Putamen (tissue), 1 donor: ENCODE measurements around the gene PARP12.

Source experiments
- DNase-seq: peaks from one replicate; pipeline ENCODE4 v3.0.0-alpha.2; 2016; ENCODE audit warnings: low spot score

Gene PARP12

DNA sequence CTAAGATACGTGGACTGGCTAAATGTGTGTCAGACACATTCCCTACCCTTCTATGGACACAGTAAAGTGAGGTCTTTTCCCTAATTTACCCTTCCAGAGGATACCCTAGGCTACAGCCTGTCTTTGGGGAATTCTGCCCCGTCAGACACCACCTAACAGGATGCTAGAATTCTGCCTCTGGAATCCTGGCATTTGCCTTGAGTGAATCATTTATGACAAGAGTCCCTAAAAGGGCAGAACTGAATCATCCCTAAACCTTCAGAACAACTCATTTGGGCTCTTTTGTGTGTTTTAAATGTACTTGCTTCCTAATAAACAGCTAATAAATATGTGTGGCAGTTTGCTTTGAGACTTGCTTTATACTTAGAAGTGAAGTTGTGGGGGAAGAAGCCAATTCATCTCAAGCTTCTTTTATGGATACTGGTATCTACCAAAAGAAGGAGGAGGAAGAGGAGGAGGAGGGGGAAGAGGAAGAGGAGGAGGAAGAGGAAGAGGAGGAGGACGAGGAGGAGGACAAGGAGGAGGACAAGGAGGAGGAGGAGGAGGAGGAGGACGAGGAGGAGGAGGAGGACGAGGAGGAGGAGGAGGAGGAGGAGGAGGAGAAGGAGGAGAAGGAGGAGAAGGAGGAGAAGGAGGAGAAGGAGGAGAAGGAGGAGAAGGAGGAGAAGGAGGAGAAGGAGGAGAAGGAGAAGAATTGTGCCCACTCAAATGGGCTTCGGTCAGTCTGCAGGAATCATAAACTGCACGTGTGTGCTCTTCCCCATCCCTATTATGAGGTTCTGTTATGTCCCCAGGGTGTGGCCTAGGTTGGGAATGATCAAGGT, 27.1 kb downstream of the PARP12 start:
- DNase-seq = no peak

DNA sequence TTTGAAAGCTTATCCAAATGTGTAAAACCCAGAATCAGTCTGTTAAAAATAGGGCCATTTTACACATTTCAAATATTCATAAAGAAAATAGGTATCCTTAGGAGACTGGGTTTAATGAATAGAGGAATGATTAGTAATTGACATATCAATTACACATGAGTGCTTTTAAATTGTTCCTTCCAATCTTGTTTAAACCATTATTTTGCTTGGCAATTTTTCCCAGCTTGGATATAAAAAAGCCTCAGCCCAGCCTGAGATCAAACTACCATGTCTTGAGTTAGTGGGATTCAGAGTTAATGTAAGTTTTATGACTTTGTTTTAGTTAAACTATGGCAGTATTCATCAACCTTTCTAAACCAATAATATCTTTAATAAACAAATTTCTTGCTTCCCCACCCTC, 28.3 kb downstream of the PARP12 start:
- DNase-seq = no peak

DNA sequence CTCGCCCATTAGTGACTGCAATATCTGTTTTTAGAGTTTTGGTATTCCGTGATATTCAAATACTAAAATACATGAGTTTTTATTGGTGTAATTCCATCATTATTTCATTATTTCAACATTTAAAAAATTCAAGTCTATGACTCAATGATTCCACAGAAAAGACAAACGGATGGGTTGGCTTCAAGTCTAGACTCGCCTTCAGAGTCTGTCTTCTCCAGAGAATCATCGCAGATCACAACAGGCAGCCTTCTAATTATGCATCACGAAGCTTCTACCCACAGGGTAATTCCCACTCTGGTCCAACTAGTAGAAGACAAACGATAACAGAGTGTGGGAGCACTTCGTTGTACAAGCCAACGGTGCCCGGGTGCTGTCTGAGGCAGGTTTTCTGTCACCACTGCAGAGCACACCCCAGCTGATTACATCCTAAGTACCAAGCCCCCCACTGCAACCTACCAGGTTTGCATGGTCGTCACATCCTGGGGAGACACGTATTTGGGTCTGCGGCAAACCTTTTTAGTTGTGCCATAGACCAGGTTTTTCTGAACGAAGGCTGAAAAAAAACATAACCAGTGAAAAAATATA, 28.9 kb downstream of the PARP12 start:
- no peak for DNase-seq

DNA sequence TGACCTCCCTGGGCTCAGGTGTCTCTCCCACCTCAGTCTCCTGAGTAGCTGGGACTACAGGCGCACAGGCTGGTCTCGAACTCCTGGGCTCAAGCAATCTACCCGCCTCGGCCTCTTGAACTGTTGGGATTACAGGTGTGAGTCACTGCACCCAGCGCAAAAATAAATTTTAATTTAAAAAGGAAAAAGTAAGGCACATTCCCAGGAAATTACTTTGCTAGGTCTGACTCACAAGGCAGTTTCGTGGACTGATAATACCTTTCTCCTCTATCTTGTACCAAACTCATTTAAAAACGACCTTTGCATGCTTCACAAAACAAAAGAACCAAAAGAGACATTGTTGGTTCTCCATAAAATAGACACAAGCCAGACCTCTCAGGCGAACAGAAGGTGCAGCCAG, 29.7 kb downstream of the PARP12 start:
- no peak for DNase-seq

DNA sequence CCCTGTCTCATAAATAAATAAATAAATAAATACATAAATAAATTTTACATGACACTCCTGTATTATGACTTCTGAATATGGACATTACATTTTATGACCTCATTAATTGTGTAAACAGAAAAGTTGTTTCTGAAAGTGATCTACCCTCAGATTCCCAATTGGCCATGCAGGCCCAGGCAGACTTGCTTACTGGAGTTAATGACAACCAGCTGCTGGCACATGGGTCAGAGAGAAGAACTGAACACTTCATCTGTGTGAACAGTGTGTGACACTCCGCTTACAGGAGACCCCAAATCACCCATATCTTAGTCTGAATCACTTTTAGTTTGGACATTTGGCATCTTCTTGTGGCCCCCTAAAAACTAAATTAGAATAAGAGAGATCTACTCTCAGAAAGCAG, 31.4 kb downstream of the PARP12 start:
- no peak for DNase-seq

DNA sequence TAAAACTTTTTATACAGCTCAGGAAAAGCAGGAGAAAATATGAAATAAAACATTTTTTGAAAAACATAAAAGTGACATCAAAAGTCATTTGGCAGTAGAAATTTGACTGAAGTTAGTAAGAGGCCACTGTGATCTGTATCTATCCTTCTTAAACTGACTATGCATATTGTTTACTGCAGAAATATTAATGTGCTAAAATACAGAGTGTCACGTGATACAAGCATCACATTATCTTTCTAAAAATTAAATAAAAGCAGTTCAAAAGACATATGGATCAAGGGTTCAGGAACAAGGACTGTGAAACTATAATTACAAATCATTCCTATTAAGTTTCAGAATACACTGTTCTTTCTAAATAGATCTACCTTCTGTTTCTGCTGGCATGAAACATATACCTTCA, 33.7 kb downstream of the PARP12 start:
- DNase-seq = no peak

DNA sequence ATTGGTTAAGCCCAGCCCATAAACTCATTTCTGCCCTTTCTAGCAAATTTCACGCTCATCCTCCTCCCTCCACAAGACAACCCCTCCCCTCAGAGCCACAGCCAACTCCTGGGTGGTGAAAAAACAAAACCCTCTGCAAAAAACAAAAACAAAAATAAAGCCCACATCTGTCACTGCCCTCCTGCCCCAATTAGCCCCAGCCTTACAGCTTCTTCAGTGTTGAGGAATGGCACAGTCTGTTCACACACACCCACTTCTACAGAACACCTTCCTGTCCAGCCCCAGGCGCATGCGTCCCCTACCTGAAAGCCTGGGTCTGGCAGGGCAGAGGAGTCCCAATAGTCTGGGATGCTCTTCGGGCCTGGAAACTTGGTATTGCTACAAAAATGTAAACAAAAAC, 34.4 kb downstream of the PARP12 start:
- DNase-seq = no peak

DNA sequence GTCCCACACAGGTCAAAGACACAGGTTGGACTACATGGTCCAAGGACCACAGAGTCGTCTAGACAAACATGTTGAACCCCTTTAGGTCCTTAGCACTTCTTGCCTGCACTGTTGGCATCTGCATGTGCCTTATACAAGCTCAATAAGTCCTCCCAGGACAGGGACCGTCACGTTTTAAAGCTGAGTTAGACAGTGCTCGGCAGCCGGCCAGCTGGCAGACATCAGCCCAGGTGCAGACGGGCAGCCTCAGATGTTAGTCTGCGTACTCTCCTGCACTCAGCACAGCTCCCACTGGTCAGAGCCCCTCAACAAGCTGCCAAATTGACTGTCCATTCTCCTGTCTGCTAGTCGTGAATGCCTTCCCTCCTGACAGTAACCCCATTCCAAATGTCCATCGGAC, 34.9 kb downstream of the PARP12 start:
- DNase-seq = no peak

DNA sequence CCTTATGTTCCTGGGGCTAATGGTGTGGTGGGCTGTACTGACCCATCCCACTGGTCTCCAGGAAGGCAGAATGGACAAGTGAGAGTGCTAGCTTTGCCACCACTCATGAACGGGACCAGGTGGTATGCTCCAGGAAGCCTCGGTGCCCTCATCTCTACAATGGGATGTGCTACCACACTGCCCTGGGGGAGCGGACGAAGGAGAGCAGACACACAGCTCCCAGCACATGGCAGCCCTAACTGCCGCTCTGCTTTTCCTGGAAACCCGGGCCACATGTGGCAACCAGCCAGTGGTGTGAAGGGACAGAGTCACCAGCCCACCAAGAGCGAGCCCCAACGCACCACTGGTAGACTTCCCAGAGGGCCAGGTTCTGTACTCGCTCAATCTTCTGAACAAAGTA, 35.8 kb downstream of the PARP12 start:
- DNase-seq = no peak

DNA sequence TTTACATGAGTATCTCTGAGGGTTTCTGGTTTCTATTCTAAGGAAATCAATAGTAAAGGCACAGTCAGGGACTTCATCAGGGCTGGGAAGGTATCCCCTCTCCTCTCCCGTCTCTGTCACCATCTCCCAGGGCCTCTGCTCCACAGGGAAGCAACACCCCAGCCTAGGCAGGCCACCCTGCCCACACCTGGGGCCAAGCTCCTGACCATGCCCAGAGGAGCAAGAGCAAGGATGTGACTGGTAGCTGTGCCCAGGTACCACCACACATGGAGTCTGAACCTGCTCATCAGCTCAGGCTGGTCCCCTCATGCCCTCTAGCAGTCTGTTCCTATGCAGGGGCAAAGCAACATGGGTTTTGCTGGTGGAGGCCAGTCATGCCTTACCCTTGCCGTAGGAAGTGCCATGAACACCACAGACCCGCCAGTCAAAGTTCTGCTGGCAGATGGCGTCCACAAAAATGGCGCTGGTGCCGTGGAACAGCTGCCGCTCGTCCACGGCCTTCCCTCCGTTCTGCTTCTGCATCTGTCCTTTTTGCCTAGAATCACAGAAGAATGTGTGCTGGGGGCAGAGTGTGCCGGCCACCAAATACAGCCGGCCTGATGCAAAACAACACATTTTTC, 36.8 kb downstream of the PARP12 start:
- no peak for DNase-seq

DNA sequence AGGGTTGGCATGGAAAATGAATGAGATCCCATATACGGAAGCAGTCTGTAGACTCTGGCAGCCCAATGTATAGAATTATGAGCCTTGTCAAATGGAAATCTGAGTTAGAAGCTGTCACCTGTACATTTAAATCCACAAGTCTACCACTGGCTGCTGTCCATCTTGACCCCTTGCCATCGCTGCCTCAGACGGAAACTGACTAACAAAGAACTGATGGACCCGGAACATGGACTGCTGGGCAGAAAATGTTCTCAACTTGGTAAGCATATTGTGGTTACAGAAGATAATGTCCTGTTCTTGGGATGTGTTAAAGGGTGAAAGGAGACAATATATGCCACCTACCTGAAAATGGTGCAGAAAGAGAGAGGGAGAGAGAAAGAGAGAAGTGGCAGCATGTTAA, 37.5 kb downstream of the PARP12 start:
- DNase-seq = no peak

DNA sequence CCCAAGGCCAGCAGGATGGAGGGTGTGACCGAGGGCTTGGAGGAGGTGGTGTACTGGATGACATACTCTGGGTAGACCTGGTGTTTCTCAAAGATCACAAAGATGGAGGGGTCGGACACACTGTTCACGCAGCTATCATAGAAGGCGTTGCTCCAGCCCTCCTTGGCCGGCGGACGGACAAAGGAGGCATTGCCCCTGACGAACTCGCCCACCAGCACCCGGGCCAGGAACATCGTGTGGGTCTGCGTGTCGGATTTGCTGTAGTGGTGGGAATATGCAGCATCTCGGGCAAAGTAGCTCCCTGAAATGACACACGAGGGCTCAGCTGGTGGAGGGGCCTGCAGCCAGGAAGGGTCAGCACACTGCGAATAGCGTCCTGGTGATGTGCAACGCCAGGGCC, 38.2 kb downstream of the PARP12 start:
- DNase-seq = no peak

DNA sequence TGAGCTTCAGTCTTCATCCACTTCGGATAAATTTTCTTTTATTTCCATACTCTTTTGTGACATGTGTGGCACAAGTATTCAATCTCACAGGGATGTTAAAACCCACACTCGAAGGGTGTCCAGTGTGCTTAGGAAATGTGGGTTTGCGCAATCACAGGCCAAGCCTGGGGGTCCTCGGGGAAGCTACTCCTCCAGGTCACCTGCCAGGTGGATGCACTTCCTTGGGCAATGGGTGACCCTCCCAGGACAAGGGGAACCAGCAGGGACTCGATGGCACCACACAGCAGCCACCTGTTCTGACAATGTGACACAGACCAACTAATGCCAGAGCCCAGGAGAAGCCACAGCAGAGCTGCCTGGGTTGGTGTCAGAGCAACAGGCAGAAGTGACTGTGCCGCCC, 39.0 kb downstream of the PARP12 start:
- DNase-seq = no peak

DNA sequence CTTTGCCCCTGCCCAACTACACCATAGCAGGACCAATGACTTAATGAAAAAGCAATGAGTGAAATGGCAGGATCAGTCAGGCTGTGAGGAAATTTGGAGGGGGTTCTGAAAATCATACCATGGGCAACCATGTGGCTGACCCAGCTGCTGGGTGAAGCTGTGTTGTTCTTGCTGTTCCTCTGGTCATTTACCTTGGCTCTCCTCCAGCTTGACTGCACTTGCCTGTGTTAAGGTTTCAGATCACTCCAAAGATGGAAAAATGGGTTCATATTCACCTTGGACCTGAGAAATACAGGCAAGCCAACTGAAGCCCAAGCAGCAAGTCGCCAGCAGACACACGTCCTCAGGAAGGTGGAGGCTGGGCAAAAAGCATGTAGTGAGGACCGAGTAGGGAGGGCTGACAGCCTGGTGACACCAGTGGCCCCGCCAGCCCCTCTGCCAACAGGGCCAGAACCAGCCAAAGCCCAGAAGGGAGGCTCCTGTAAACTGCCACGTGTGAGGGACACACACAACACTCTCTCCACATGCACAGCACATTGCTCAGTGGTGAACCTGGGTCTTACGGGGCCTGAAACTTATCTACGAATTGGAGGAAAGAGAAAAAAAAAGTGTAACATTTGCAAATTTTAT, 40.1 kb downstream of the PARP12 start:
- DNase-seq = no peak

DNA sequence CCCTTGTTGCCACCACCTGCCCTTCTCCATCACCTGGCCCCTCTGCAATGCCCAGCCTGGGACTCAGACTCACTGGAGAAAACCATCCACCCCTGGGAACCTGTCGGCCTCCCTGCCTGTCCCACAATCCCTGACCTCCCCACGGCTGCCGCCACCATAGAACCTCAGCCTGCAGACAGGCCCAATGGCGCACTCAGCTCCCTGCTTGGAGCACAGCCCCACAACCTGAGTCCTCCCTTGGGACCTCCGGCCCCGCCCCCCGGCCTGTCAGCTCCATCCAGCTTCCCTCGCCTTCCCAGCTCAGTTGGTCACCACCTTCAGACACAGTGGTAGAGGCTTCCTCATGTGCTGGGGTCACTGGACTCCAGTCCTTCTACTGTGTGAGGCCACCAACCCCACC, 41.1 kb downstream of the PARP12 start:
- DNase-seq = no peak

DNA sequence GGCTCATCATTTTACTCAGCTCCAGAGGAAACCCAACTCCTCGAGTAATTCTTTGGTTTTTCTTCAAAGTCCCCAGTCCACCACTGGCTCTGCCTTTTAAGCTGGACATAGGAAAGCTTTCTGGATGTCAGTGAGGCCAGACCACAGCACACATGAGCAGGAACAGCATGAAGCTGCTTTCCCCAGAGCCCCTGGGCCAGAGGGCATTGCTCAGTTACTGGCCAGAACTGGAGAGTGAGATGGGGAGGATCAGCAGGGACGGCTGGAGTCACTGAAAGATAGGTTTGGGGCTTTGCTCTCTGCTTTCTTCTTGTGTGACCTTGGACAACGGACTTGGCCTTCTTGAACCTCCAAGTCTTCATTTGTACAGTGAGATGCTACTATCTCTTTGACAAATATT, 43.1 kb downstream of the PARP12 start:
- DNase-seq = no peak

DNA sequence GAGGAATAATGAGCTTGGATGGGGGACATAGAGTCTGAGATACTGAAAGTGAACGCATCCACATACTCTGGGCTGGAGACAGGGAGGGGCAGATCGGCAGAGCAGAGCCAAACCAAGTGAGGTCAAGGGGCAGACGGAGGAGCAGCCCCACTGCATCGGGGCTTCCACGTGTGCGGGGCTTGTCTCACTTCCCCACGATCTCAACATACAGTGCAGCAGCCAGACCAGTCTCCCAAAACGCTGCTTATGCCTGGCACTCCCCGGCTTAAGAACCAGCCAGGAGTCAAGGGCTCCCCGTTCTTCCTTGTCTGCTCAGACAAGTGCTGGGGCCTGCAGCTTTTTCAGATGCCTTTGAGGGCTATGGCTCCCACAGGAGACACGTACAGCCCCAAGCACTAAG, 43.6 kb downstream of the PARP12 start:
- DNase-seq = no peak

DNA sequence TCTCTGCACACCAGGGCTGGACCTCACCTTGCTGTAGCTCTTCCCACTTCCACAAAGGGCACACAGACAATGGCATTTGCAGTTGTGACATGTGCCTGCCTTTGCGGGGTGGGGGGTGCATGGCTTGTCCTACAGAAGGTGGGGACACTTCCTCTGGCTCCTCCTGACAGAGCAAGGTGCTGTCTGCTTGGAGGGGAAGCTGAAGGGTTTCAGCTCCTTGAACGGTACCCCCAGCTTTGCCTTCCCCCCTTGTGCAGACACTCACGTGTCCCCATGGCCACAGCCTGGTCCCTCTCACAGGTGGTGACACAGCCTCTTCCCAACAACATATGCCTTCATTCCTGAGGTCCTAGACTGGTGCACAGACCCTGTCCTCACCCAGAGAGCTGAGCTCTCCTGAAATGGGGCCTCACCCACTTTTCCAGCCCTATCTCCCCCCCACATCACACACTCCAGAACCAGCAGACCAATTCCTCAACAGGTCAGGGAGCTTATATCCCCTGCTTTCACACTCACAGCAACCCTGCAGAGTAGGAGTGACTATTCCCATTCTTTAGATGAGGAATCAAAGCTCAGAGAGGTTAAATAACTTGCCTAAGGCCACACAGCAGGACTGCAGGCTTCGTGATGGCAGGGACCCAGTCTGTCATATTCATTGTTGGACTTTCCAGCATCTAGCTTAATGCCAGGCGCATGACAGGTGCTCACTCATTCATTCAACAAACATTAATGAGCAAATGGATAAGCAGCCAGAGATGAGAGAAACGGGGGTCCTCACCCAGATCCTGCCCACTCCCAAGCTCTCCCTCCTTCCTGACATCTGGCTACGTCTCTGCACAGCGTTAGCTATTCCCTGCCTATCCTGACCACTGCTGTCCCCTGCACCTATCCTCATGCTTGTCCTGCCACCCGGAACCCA, 44.4 kb downstream of the PARP12 start:
- no peak for DNase-seq

DNA sequence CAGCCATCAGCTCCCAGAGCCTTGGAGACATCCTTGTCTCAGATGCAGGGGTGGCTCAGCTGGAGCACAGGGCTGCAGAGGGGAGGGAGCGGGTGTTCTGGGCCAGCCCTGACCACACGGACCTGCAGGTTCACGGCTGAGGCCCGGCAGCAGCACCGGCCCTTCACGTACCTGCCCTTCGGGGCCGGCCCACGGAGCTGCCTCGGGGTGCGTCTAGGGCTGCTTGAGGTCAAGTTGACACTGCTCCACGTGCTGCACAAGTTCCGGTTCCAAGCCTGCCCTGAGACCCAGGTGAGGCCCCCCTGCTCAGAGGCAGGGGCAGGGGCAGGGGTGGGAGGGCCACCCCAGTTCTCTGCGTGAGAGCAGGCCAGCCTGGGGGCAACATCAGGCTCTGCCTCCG, 45.2 kb downstream of the PARP12 start:
- no peak for DNase-seq

DNA sequence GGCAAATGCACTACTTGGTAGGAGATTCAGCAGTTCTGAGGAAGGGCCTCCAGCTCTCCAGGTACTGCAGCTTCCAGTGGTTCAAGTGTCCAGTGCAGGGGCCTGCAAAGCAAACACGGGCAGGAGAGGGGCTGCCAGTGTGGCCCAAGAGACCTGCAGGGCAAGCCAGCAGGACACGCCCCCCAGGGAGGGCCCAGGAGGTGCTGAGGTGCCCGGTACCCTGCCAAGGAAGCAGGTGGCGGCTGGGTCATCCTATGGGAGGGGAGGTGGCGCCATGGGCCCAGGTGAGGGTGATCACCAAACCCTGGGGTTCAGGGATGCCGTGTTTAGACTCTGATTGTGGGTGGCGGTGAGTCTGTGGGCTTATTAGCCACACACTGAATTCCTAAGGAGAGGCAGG, 45.7 kb downstream of the PARP12 start:
- no peak for DNase-seq

DNA sequence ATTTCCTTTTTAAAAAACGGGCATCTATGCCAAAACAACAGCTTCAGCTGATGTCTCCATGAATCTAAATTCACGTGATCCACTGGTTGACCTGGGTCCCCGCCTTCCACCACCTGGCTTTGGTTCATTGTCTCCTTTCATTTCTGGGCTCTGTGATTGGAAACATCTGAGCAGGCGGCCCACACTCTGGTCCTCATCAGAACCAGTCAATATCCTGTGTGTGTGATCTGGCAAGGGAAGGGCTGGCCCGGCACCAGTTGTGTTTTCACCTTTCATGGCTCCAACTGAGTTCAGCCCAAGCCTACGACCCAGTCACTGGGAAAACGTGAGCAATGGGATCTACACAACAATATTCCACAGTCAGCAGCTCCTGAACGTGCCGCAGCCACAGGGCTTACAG, 46.2 kb downstream of the PARP12 start:
- DNase-seq = no peak

DNA sequence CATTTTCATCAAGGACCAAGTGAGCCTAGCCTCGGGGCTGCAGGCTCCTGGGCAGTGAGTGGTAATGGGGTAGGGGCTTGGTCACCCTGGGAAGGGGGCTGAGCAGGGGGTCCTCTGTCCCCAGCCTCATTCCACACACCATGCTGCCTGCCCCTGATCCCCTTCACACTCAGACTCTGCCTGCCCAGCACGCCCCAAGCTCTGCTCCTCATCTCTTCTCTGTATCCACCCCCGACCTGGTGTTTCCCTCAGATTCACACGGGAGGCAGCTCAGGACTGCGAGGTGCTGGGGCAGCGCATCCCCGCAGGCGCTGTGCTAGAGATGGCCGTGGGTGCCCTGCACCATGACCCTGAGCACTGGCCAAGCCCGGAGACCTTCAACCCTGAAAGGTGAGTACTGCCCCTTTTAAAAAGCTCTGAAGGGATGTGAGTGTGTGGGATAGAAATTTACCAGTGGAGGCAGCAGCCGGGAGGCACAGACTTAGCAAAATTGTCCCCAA, 47.2 kb downstream of the PARP12 start:
- no peak for DNase-seq
